HG03064 (cell line): ENCODE measurements around the gene KANK2.

ENCODE experiments used
- ATAC-seq: cut with Tn5 transposase; IDR thresholded peaks from one replicate; pipeline ENCODE4 v1.9.1; 2021; ENCODE audit warnings: low read depth; ENCODE audit not compliant: unreplicated experiment

The KANK2 gene

GRCh38 chr19:11226716-11227166 is 29.4 kb upstream of the KANK2 start:
- ATAC-seq = no peak

GRCh38 chr19:11225815-11226214 is 28.5 kb upstream of the KANK2 start:
- no peak for ATAC-seq

DNA sequence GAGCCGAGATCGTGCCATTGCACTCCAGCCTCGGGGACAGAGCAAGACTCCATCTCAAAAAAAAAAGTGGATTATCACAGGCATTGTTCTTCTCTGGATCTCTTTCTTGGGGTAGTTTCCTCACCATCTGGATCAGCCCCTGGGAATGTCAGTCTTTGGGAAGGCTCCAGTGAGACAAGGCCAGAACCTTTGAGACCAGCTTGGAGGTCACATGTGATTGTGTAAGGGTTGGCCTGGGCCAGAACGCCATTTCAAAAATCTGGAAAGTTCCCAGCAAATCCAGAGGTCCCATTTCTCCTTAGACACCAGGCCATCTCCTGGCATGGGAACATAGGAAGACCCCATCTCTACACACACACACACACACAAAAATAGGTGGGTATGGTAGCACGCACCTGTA is 27.8 kb upstream of the KANK2 start:
- no peak for ATAC-seq

GRCh38 chr19:11224429-11224828 is 27.1 kb upstream of the KANK2 start:
- no peak for ATAC-seq

GRCh38 chr19:11223200-11223599 is 25.9 kb upstream of the KANK2 start:
- ATAC-seq = no peak

GRCh38 chr19:11221082-11221598 is 23.8 kb upstream of the KANK2 start:
- ATAC-seq = no peak

DNA sequence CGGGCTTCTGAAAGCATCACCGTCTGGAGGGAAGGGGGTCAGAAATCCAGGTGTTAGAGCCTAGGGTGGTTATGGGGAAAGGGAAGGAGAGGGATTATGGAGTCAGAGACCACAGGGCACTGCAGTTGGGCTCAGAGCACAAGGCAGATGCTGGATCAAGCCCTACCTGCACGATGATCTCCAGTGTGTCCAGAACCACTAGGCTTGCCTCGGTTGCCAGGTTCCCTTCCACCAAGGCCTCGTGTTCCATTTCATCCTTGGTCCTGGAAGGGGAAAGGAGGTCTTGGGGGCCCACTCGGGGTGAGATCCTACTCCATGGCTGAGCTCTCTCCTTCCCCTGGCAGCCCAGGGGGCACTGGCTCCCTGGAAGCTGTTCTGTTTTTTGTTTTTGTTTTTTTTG is 17.0 kb upstream of the KANK2 start:
- no peak for ATAC-seq

- ATAC-seq = no peak
Observed at GRCh38 chr19:11210656-11210928, 13.2 kb upstream of the KANK2 start.

GRCh38 chr19:11209839-11210655 is 12.7 kb upstream of the KANK2 start:
- ATAC-seq = no peak

- ATAC-seq = no peak
Observed at GRCh38 chr19:11208561-11209471, 11.5 kb upstream of the KANK2 start.

DNA sequence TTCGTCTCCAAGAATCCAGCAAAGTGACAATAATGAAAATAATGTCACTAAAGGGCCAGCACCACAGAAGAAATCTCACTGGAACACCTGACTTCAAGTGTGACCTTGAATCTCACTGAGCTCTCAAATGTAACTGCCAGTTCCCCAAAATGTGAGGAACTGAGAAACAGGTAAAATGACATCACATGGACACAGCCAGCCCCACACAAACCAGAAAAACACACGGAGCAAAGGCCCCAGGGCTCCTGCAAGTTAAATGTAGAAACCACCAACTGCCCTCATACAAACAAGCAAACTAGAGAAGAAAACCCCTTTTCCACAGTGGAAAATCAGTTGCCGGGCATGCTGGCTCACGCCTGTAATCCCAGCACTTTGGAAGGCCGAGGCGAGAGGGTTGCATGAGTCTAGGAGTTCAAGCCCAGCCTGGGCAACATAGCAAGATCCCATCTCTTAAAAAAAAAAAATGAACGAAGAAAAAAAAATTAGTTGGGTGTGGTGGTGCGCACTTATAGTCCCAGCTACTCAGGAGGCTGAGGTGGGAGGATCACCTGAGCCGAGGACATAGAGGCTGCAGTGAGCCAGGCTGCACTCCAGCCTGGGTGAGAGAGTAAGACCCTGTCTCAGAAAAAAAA is 8.7 kb upstream of the KANK2 start:
- no peak for ATAC-seq

DNA sequence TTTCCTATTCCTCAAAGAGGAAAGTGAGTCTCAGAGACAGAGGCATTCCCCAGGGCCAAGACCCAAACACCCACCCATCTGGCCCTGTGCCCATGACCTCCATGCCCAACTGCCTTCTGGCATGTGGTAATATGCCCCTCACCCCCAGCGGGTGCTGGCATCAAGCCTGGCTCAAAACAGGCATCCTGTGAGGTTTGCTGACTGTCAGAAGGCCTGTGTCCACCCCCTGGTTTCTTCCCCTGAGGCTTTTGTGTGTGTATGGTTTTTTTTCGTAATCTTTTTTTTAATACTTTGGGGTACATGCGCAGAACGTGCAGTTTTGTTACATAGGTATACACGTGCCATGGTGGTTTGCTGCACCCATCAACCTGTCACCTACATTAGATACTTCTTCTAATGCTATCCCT is 7.6 kb upstream of the KANK2 start:
- no peak for ATAC-seq

DNA sequence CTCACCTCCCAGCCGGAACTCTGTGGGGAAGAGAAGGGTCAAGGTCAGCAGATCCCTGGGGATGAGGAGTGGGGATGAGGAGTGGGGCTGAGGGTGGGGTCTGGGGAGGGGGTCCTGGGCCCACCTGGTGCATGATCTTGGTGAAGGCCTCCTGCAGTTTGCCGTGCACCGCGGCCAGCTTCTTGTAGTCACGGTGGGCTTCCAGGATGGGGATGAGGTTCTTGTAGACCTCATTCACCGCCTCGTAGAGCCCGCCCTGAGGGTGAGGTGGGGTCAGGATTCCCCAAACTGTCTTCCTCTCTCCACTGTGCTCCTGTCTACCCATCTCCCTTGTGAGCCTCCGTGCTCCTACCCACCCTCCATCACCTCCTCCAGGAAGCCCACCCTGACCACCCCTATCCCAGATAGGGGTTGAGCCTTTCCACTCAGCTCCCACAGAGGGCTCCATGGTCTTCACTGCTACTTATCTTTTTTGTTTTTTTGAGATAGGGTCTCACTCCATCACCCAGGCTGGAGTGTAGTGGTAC is 6.8 kb upstream of the KANK2 start:
- ATAC-seq = no peak

GRCh38 chr19:11203194-11204075 is 6.1 kb upstream of the KANK2 start:
- ATAC-seq = no peak

GRCh38 chr19:11202488-11203193 is 5.3 kb upstream of the KANK2 start:
- no peak for ATAC-seq

GRCh38 chr19:11201791-11202190 is 4.4 kb upstream of the KANK2 start:
- ATAC-seq = no peak

- ATAC-seq = no peak
Observed at GRCh38 chr19:11200931-11201330, 3.6 kb upstream of the KANK2 start.

DNA sequence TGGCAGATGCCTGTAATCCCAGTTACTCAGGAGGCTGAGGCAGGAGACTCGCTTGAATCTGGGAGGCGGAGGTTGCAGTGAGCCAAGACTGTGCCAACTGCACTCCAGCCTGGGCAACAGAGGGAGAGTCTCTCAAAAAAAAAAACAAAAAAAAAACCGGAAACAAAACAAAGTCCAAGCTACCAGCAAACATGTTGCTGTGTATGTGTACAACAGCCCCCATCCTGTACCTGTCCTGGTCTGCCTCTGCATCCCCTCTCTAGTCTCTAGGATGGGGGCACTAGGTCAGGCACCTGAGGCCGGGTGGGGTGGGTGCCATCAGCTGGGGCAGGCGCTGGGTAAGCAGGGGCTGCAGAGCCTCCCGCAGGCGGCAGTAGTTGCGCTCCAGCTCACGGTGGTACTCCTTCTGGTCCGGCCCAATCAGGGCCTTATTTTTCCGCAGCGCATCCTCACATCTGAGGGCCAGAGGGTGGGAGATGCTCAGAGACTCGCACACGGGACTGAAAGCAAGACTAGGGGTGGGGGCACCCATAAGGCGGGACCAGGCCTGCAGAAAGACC is 2.8 kb upstream of the KANK2 start:
- ATAC-seq = no peak

- no peak for ATAC-seq
Observed at GRCh38 chr19:11199517-11199916, 2.2 kb upstream of the KANK2 start.
